Lower leg skin (tissue), 3 donors: ENCODE measurements around the gene DRC7.

ENCODE experiments used
- POLR2A ChIP-seq, 2 donors: fragments of 450-650 bp; IDR thresholded peaks; one replicate each; pipeline ENCODE4 v1.6.1; 2016 to 2017; ENCODE audit warnings: antibody characterized with exemption in 2 of 2, mild to moderate bottlenecking in 1 of 2, moderate library complexity in 1 of 2
- TF ChIP-seq, protein P1 (sequence below), 3 donors: fragments of 450-650 bp; IDR thresholded peaks; one replicate each; pipeline ENCODE4 v1.5.1; 2016; ENCODE audit warnings: antibody characterized with exemption in 3 of 3, mild to moderate bottlenecking in 3 of 3, moderate library complexity in 2 of 3

- TF ChIP-seq, protein P1, sequence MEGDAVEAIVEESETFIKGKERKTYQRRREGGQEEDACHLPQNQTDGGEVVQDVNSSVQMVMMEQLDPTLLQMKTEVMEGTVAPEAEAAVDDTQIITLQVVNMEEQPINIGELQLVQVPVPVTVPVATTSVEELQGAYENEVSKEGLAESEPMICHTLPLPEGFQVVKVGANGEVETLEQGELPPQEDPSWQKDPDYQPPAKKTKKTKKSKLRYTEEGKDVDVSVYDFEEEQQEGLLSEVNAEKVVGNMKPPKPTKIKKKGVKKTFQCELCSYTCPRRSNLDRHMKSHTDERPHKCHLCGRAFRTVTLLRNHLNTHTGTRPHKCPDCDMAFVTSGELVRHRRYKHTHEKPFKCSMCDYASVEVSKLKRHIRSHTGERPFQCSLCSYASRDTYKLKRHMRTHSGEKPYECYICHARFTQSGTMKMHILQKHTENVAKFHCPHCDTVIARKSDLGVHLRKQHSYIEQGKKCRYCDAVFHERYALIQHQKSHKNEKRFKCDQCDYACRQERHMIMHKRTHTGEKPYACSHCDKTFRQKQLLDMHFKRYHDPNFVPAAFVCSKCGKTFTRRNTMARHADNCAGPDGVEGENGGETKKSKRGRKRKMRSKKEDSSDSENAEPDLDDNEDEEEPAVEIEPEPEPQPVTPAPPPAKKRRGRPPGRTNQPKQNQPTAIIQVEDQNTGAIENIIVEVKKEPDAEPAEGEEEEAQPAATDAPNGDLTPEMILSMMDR (IDR thresholded peaks at IDR 0.05) = no peak
- no peak for TF ChIP-seq POLR2A (IDR thresholded peaks at IDR 0.05)
Observed at GRCh38 chr16:57646388-57647039, 48.1 kb upstream of the DRC7 start.
